Activated T-cell treated with anti-CD3 and anti-CD28 coated beads, Interleukin-2, amount 50 U/mL, for 24 hours (primary cell): ENCODE measurements around the gene ZNF674.
"Not testable (repeated sequence)": the region's sequence is repeated elsewhere in the genome, so short reads cannot be mapped to it uniquely, and the experiment has no call there.

Experiments used
- DNase-seq: peaks from one replicate; pipeline ENCODE4 v3.0.0-alpha.2; 2020
- H3K27ac Mint-ChIP-seq: 2 replicates; pipeline ENCODE4 v1.8.0; 2020; ENCODE audit warnings: mild to moderate bottlenecking, mixed read lengths
- H3K27me3 Mint-ChIP-seq: 2 replicates; pipeline ENCODE4 v1.8.0; 2020; ENCODE audit warnings: mixed read lengths
- H3K36me3 Mint-ChIP-seq: 2 replicates; pipeline ENCODE4 v1.8.0; 2020; ENCODE audit warnings: low read depth, mixed read lengths
- H3K4me1 Mint-ChIP-seq: 2 replicates; pipeline ENCODE4 v1.8.0; 2020; ENCODE audit warnings: low read depth, mixed read lengths
- H3K4me3 Mint-ChIP-seq: 2 replicates; pipeline ENCODE4 v1.8.0; 2020; ENCODE audit warnings: mild to moderate bottlenecking, moderate library complexity, mixed read lengths
- H3K9me3 Mint-ChIP-seq: 2 replicates; pipeline ENCODE4 v1.8.0; 2020; ENCODE audit warnings: mixed read lengths

Gene ZNF674

DNA sequence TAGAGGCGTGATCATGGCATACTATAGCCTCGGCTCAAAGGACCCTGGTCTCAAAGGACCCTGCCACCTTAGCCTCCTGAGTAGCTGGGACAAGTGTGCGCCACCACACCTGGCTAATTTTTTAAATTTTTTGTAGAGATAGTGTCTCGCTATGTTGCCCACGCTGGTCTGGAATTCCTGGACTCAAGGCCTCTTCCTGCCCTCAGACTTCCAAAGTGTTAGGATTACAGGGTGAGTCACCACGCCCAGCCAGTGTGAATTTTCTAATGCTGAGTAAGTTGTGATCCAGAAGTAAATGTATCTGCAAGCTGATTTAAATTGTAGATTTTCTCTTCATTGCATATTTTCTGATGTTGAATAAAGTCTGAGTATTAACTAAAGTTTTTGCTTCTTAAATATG lies 2.6 kb upstream of the ZNF674 start:
- no peak for DNase-seq
- H3K4me3 Mint-ChIP-seq, result no peak overlapping the region

DNA sequence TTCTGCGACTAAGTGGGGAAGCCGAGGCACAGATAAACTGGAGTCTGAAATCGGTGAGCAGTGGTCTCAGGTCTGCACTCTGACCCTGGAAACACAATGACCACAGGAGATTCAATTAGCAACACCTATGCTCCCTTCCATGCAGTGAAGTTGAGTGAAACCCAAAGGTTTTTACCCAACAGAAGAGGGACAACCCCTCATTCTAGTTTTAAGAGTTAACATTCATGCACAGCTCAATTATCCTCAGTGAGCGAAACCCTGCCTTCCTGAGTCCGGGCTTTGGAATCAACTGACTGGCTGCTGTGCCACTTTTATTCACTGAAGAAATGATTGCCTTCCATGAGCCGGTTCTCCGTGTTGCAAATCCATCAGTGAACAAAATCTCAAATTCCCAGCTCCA lies 694 bp downstream of the ZNF674 start:
- not testable (repeated sequence) for DNase-seq, H3K9me3 Mint-ChIP-seq
- Mint-ChIP-seq H3K4me3 (peak overlapping the region; percentile 91), H3K27me3 (peaks cover 20% of the 10 kb centered on the region), H3K36me3 (peaks cover 37% of the 10 kb centered on the region), H3K4me1 (peaks cover 38% of the 10 kb centered on the region), H3K27ac (peak overlapping the region; percentile 97)

More for the DNA sequence above, 2.6 kb upstream of the ZNF674 start:
- Mint-ChIP-seq H3K4me1 (peaks cover 36% of the 10 kb centered on the region), H3K36me3 (peaks cover 37% of the 10 kb centered on the region), H3K27ac (no peak overlapping the region), H3K27me3 (peaks cover 12% of the 10 kb centered on the region), H3K9me3 (no peaks in the 10 kb centered on the region)

DNA sequence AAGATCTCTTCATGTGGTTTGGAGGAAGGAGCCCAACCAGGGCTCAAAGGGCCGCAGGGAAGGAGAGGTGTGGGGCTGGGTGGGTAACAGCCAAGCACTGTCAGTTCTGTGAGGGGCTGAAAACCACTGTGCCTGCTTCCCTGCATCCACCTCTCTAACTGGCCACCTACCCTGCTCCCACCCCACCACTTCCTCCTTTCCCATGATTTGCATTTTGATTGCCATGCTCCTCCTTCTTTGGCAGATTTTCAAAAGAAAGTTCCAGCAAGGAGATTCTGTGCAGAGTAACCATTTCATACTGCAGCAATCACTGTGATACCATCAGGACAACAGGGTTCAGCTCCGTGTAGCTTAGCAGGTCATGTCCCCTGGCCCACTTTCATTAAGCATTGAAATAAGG lies 1.8 kb downstream of the ZNF674 start:
- peaks cover 33% of the 10 kb centered on the region for H3K4me1 Mint-ChIP-seq
- H3K27ac Mint-ChIP-seq, result no peak overlapping the region
- H3K4me3 Mint-ChIP-seq, result no peak overlapping the region
- H3K9me3 Mint-ChIP-seq, result no peaks in the 10 kb centered on the region
- peaks cover 19% of the 10 kb centered on the region for H3K27me3 Mint-ChIP-seq
- no peak for DNase-seq
- peaks cover 29% of the 10 kb centered on the region for H3K36me3 Mint-ChIP-seq

DNA sequence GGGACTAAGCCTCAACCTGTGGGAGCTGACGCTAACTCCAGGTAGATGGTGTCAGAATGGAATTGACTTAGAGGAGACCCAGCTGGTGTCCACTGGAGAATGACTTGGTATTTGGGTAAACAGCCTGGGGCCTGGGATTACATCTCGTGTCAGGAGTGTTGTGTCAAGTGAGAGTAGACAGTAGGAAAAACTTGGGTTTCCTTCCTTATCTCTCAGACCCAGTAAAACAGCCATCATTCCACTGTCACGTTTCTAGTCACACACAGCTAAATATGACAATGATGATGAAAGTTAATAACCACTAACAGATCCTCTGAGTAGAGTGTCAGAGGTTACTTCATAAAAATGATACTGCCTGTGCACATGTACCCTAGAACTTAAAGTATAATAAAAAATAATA lies 13.8 kb downstream of the ZNF674 start:
- Mint-ChIP-seq H3K4me1 (no peaks in the 10 kb centered on the region), H3K9me3 (no peaks in the 10 kb centered on the region), H3K27ac (no peak overlapping the region), H3K36me3 (no peaks in the 10 kb centered on the region), H3K4me3 (no peak overlapping the region), H3K27me3 (peaks cover 4% of the 10 kb centered on the region)
- no peak for DNase-seq

DNA sequence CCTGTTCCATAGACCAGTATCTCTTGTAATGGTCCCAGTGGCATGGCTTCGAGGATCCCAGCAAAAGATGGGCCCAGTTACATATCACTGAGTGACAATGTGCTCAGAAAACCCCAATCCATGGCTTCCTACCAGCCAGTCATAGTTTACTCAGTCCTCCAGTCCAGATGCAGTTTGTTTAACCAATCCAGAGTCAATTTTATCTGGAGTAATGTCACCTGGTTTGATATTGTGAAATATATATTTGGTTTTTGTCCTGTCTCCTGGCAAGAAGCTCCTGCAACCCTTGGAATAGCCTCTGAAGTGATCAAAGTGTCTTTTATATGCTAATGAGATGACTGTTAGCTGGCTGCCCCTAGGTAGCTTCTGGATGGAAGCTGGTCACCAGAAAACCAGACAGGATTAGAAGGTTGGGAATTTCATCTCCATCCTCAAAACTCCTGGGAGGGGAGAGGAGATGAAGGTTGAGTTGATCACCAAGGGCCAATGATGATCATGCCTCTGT lies 14.8 kb downstream of the ZNF674 start:
- not testable (repeated sequence) for H3K36me3 Mint-ChIP-seq, H3K9me3 Mint-ChIP-seq, DNase-seq, H3K27me3 Mint-ChIP-seq, H3K27ac Mint-ChIP-seq, H3K4me3 Mint-ChIP-seq, H3K4me1 Mint-ChIP-seq

DNA sequence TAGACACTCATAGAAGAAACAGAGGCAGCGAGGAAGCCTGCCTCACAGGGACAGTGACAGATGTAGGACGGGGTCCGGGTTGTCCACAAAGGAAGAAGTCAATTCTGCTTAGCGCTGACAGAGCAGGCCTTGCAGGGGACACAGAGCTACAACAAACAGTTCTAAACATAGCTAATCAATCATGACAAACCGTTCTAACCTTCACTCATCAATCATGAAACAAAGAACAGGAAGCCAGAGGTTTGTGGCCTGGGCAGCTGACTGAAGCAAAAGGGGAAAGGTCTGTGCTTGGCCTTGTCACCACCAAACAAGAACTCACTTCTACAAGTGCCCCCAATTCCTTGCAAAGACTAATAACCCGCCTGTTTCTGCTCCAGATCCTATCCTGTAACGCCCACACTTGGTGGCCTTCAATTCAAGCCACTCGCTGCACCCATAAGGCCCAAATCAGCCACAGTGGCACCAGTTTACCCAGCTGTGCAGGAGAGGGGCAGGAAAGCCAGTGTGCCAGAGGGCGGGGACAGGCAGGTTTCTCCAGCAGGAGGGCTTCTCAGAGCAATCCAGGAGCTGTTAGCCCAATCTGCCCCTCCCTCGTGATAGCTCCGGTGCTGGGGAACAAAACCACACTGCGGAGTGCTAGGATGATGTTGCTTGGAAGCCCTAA lies 15.3 kb downstream of the ZNF674 start:
- DNase-seq, H3K36me3 Mint-ChIP-seq, H3K9me3 Mint-ChIP-seq, H3K27ac Mint-ChIP-seq, H3K4me1 Mint-ChIP-seq, H3K4me3 Mint-ChIP-seq, H3K27me3 Mint-ChIP-seq: not testable (repeated sequence)

DNA sequence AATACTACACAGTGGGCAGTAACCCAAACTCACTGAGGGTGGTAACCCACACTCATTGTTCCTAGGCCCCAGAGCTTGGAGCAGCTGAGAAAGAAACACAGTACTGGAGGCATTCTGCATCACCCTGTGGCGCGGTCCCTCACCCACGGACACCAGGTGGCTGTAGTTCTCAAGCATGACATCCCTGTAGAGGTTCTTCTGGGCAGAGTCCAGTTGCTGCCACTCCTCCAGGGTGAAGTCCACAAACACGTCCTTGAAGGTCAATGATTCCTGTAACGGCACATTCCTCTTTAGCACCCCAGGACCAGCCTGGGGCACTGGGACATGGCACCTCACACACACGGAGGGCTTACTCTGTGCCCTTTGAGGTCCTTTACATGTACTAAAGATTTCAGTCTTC lies 16.6 kb downstream of the ZNF674 start:
- not testable (repeated sequence) for H3K36me3 Mint-ChIP-seq, DNase-seq, H3K27ac Mint-ChIP-seq, H3K4me1 Mint-ChIP-seq, H3K9me3 Mint-ChIP-seq, H3K4me3 Mint-ChIP-seq, H3K27me3 Mint-ChIP-seq

DNA sequence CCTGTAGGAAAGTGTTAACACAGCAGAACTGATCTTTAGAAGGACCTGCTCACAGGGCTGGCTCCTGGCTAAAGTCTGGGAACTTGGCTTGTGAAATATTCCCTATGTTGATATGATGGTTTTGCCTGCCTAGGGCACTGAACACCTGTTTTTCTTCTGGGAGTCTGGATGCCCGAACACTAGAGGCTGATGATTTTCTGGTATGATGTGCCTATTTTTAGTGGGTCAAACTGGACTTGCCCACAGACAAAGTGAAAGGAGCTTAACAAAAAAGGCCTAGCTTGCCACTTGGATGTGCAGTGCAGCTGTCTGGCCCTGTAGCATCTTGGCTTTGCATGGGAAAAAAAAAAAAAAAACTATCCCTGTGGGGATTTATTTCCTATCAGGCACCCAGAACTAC lies 39.1 kb downstream of the ZNF674 start:
- Mint-ChIP-seq H3K27ac (no peak overlapping the region), H3K36me3 (peaks cover 55% of the 10 kb centered on the region), H3K27me3 (peaks cover 16% of the 10 kb centered on the region), H3K9me3 (peaks cover 22% of the 10 kb centered on the region), H3K4me1 (no peaks in the 10 kb centered on the region), H3K4me3 (no peak overlapping the region)
- no peak for DNase-seq

DNA sequence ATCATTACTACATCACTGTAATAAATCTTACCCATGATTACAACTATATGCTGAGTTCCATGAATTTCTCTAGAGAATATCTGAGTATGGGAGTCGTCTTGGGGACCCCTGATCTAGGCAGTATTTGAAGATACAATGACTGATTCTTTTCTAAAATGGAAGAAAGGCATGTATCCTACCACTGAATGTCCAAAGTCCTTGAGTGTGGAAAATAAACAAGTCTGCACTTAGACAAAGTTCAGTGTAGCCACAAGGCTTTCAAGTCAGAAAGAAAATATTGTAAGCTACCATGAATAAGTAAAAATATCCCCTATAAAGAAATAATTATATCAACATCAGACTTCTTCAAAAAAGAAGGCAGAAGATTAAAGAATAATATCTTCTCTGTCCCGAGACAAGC lies 42.4 kb downstream of the ZNF674 start:
- Mint-ChIP-seq H3K4me1 (no peaks in the 10 kb centered on the region), H3K27me3 (peaks cover 16% of the 10 kb centered on the region), H3K4me3 (no peak overlapping the region), H3K36me3 (peaks cover 70% of the 10 kb centered on the region), H3K9me3 (peaks cover 38% of the 10 kb centered on the region), H3K27ac (no peak overlapping the region)
- no peak for DNase-seq

DNA sequence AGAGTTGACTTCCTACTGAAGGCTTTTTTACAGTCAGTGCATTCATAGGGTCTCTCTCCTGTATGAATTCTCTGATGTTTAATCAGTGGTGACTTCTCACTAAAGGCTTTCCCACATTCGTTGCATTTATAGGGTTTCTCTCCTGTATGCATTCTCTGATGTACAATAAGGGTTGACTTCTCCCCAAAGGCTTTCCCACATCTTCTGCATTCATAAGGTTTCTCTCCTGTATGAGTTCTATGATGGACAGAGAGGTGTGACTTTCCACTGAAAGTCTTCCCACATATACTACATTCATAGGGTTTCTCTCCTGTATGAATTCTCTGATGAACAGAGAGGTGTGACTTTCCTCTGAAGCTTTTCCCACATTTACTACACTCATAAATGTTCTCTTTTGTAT lies 45.2 kb downstream of the ZNF674 start:
- Mint-ChIP-seq H3K27me3 (no peaks in the 10 kb centered on the region), H3K36me3 (peaks cover 75% of the 10 kb centered on the region), H3K9me3 (peaks cover 51% of the 10 kb centered on the region), H3K27ac (no peak overlapping the region), H3K4me1 (no peaks in the 10 kb centered on the region), H3K4me3 (no peak overlapping the region)
- no peak for DNase-seq

DNA sequence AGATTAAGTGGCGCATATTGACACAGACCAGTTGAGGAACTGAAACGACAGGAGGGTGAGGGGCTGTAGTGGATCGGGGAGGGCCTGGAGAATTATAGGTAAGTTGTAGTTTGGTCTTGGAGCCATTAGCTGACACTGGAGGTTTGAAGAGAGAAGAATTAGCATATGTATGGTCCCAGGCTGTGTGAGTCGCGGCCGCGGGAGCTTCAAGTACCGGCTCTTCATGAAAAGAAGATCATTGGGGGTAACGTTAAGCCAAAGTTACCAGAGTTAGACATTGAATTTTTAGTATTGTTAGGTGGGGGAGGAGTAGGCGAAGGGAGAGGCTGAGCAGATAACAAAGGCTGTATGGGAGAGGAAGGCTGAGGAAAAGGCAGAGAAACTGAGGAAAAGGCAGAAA lies 56.5 kb downstream of the ZNF674 start:
- DNase-seq, result no peak
- Mint-ChIP-seq H3K36me3 (peaks cover 71% of the 10 kb centered on the region), H3K9me3 (peaks cover 12% of the 10 kb centered on the region), H3K27ac (no peak overlapping the region), H3K4me3 (no peak overlapping the region), H3K4me1 (peaks cover 2% of the 10 kb centered on the region), H3K27me3 (peaks cover 31% of the 10 kb centered on the region)

DNA sequence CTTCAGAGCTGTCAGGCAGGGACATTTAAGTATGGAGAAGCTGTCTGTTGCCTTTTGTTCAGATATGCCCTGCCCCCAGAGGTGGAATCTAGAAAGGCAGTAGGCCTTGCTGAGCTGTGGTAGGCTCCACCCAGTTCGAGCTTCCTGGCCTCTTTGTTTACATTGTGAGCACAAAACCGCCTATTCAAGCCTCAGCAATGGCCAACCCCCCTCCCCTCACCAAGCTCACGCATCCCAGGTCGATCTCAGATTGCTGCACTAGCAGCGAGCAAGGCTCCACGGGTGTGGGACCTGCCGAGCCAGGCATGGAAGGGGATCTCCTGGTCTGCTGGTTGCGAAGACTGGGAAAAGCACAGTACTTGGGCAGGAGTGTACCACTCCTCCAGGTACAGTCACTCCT lies 59.3 kb downstream of the ZNF674 start:
- Mint-ChIP-seq H3K36me3 (peaks cover 84% of the 10 kb centered on the region), H3K9me3 (peaks cover 21% of the 10 kb centered on the region), H3K27me3 (peaks cover 40% of the 10 kb centered on the region), H3K4me1 (peaks cover 2% of the 10 kb centered on the region), H3K27ac (no peak overlapping the region), H3K4me3 (no peak overlapping the region)
- DNase-seq, result no peak

DNA sequence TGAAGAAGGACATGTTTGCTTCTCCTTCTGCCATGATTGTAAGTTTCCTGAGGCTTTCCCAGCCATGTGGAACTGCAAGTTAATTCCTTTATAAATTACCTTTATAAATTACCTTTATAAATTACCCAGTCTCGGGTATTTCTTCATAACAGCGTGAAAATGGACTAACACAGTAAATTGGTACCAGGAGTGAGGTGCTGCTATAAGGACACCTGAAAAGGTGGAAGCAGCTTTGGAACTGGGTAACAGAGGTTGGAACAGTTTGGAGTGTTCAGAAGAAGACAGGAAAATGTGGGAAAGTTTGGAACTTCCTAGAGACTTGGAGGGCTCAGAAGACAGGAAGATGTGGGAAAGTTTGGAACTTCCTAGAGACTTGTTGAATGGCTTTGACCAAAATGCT lies 66.6 kb downstream of the ZNF674 start:
- not testable (repeated sequence) for H3K4me1 Mint-ChIP-seq, H3K27ac Mint-ChIP-seq, DNase-seq, H3K4me3 Mint-ChIP-seq
- Mint-ChIP-seq H3K27me3 (peaks cover 25% of the 10 kb centered on the region), H3K9me3 (peaks cover 28% of the 10 kb centered on the region), H3K36me3 (peaks cover 56% of the 10 kb centered on the region)

DNA sequence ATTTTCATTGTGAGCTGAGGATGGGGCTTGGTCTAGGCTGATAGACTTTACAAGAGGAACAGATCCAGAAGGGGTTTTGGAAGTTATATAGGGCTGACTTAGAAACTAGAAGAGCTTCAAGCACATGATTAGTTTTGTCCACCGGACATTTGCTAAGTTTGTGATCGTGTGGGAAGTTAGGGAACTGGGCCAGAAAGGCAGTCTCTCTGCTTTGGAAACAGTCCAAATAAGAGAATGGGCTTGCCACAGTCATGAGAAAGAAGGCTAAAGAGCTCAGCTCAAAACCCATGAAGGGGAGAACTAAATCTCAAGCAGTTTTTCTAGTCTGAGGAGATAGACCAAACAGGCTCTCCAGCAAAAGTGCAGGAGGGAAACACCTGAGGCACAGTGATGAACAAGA lies 67.8 kb downstream of the ZNF674 start:
- Mint-ChIP-seq H3K27ac (no peak overlapping the region), H3K4me3 (no peak overlapping the region), H3K4me1 (no peaks in the 10 kb centered on the region), H3K9me3 (peaks cover 21% of the 10 kb centered on the region), H3K36me3 (peaks cover 56% of the 10 kb centered on the region), H3K27me3 (peaks cover 21% of the 10 kb centered on the region)
- DNase-seq, result no peak

DNA sequence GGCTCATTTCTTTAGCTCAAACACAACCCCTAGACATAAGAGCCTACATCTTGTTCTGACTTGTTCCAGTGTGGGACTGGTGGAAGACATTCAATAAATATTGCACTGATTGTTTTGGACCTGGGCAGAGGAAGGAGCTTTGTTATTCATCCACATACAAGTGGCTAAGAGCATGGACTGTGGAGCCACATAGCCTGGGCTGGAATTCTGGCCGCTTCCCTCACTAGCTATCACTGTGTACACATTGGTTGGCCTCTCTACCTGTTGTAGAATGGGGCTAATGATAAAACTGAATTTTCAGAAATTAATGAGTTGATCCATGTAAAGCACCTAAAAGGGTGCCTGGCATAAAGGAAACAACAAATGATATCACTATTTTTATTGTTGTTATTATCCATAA lies 80.0 kb downstream of the ZNF674 start:
- H3K27me3 Mint-ChIP-seq, result no peaks in the 10 kb centered on the region
- H3K27ac Mint-ChIP-seq, result no peak overlapping the region
- peaks cover 14% of the 10 kb centered on the region for H3K4me1 Mint-ChIP-seq
- DNase-seq, result no peak
- H3K36me3 Mint-ChIP-seq, result peaks cover 74% of the 10 kb centered on the region
- H3K9me3 Mint-ChIP-seq, result peaks cover 4% of the 10 kb centered on the region
- no peak overlapping the region for H3K4me3 Mint-ChIP-seq

DNA sequence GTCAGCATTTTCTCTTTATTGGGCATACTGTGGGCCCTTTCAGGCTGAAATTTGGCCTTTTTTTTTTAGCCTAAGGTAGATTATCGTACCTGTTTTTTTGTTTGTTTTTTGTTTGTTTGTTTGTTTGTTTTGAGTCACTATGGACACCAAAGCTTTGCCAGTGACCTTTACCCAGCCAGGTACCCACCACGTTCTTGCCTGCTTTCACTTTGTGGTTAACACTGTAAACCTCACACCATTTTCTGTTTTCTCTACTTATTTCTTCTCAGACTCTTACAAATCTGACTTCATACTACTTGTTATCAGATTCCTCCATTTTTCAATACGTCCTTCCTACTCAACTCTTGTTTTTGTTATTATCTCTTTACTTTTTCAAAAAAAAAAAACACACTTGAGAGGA lies 81.5 kb downstream of the ZNF674 start:
- peaks cover 3% of the 10 kb centered on the region for H3K27me3 Mint-ChIP-seq
- no peak for DNase-seq
- H3K4me1 Mint-ChIP-seq, result peaks cover 14% of the 10 kb centered on the region
- H3K4me3 Mint-ChIP-seq, result no peak overlapping the region
- H3K9me3 Mint-ChIP-seq, result peaks cover 4% of the 10 kb centered on the region
- H3K36me3 Mint-ChIP-seq, result peaks cover 62% of the 10 kb centered on the region
- no peak overlapping the region for H3K27ac Mint-ChIP-seq
